Metanephros (tissue), 1 donor: ENCODE data around the gene OR2AG1. TPM values are rescaled to one million over a fixed set of nuclear protein-coding genes. Genes with fewer than 3 reads are reported as not detected.

Experiments
- total RNA-seq: library from RNA; depleted of rRNA; stranded (reverse); fragments of >200 nt; gene quantifications from one replicate; pipeline ENCODE4 v1.2.3, GENCODE V29; 2014

Gene OR2AG1, protein sequence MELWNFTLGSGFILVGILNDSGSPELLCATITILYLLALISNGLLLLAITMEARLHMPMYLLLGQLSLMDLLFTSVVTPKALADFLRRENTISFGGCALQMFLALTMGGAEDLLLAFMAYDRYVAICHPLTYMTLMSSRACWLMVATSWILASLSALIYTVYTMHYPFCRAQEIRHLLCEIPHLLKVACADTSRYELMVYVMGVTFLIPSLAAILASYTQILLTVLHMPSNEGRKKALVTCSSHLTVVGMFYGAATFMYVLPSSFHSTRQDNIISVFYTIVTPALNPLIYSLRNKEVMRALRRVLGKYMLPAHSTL
- total RNA-seq = not detected

DNA sequence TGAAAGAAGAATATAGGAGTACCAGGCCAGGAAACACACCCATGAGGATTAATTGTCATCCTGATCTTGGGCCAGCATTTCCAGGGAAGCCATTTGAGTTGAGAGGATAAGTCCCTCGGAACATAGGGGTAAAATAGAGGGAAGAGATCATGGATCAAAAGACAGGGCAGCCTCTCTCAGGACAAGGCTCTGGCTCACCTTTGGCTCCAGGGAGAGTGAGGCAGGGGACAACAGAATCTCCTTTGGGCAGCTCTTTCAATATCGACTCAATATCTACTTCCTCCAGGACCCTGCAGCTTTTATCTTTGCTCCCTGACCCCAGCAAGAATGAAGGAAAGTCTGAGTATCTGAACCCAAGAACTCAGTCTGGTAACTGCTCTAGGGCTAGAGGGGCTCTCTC, at the start of gene OR2AG1:
TSS of gene OR2AG1 (plus strand) at position 301 of the 400 bp plus-strand sequence. CDS start 2,018 bp downstream, outside the sequence.

DNA sequence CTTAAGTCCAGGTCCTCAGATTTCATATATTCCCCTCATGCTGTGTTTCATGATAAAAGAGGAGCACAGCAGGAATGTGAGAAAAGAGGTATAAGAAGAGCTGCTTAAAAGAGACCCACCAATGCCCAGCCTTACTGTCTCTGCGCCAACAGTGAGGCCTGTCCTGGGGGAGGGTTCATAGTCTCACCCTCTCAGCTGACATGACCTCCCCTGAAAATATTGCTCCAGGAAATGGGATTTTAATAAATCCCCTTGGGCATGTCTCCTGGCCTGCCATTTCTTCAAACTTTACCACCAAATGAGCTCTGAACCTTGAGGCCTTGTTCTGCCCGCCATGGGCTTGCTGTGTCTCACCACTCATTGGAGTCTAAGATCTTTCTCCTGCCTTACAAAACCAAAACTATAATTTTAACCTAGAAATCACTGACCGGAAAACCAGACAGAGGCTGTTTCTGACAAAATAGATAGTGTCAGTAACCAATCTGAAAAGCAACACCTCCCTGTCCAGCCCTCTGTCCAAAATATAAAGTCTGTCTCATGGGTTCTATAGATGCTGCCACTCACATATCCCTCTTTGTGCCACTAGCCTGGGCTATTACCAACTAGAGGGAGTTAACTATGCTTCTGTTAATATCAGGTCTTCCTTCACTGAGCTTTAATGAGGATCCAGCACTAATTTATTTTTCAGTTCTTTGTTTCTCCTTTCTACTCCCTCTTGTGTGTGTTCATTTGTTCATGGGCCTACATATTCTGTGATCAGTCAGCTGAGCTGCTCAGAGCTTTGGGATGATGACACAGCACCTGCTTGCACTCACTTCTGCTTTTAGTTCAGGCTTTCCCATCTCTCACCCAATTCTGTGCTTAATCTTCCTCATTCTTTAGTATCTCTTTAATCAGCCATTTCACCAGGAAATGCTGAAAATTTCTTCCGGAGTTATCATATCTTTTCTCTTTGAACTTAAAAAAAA, 10.6 kb upstream of the OR2AG1 start, which contains the start of gene OR2AG2:
TSS of gene OR2AG2 (minus strand) at position 51 of the 968 bp plus-strand sequence. CDS start 3,019 bp downstream, outside the sequence.

DNA sequence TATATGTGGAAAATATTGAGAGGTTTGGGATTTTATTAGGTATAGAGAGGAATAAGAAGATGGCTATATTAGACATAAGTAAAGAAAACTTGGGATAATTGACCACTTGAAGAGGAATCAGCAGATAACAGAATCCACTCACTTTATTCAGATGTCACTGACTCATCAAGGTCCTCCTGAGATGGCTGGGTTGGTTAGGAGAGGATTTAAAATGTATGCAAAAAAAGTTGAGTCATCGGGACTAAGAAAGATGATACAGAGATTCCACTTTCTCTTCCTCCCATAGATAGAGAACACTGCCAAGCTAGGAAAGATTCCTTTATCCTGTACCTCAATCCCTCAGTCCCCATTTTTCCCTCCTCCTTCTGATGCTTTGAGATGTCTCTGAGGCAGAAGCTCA, 16.6 kb downstream of the OR2AG1 start, which contains the start of gene OR6A2:
TSS of gene OR6A2 (minus strand) at position 288 of the 400 bp plus-strand sequence. CDS start 3,981 bp downstream, outside the sequence.

Other genes with a start within 250 kb of the OR2AG1 start
- 19.6 TPM for gene RRP8, start 179.4 kb upstream of the OR2AG1 start, total RNA-seq
- 143 TPM for gene ILK, start 179.2 kb upstream of the OR2AG1 start, total RNA-seq
- gene TAF10, start 170.8 kb upstream of the OR2AG1 start, total RNA-seq = 56.2 TPM
- gene TPP1, start 163.6 kb upstream of the OR2AG1 start, total RNA-seq = 113 TPM
- 73.7 TPM for gene DCHS1, start 127.2 kb upstream of the OR2AG1 start, total RNA-seq
- 40.5 TPM for gene MRPL17, start 99.7 kb upstream of the OR2AG1 start, total RNA-seq
- gene OR2AG2, start 11.0 kb upstream of the OR2AG1 start, total RNA-seq = 0.18 TPM
- gene OR6A2, start 16.7 kb downstream of the OR2AG1 start, total RNA-seq = 0.41 TPM
- not detected for gene OR10A5, start 62.7 kb downstream of the OR2AG1 start, total RNA-seq
- not detected for gene OR10A2, start 80.0 kb downstream of the OR2AG1 start, total RNA-seq
- gene OR10A4, start 93.6 kb downstream of the OR2AG1 start, total RNA-seq = not detected
- 0.70 TPM for gene OR2D2, start 109.5 kb downstream of the OR2AG1 start, total RNA-seq
- not detected for gene OR2D3, start 138.0 kb downstream of the OR2AG1 start, total RNA-seq
- 2.2 TPM for gene ZNF215, start 143.4 kb downstream of the OR2AG1 start, total RNA-seq
- 7.0 TPM for gene ZNF214, start 237.3 kb downstream of the OR2AG1 start, total RNA-seq
- gene NLRP14, start 237.5 kb downstream of the OR2AG1 start, total RNA-seq = 0.99 TPM